Spleen (tissue), 11 donors: Measurements from ENCODE around the gene RAB40C. TPM values are rescaled to one million over a fixed set of nuclear protein-coding genes. Genes with fewer than 3 reads are reported as not detected.

ENCODE experiments used
- DNase-seq: peaks from one replicate; pipeline ENCODE4 v3.0.0-alpha.2; 2020
- H3K27ac ChIP-seq, 8 donors: fragments of 200-600 bp; sonication (generic) in 7 of 8; 1 replicate in 4 of 8; 2 replicates in 4 of 8; pipeline versions ENCODE4 v1.5.0 to v1.8.0; 2016 to 2021; ENCODE audit warnings: inconsistent platforms in 4 of 8, mild to moderate bottlenecking in 4 of 8, moderate library complexity in 1 of 8
- H3K27me3 ChIP-seq, 7 donors: fragments of 200-600 bp; sonication (generic) in 6 of 7; replicated peaks in 1 of 7; 1 replicate in 4 of 7; 2 replicates in 3 of 7; pipeline versions ENCODE4 v1.5.0 to v1.8.0; 2016 to 2021; ENCODE audit warnings: inconsistent platforms in 3 of 7, mild to moderate bottlenecking in 1 of 7
- H3K36me3 ChIP-seq, 6 donors: fragments of 200-600 bp; sonication (generic) in 5 of 6; 1 replicate in 4 of 6; 2 replicates in 2 of 6; pipeline versions ENCODE4 v1.5.0 to v1.8.0; 2016 to 2021; ENCODE audit warnings: inconsistent platforms in 2 of 6
- H3K4me1 ChIP-seq, 6 donors: fragments of 200-600 bp; sonication (generic) in 5 of 6; 1 replicate in 3 of 6; 2 replicates in 3 of 6; pipeline versions ENCODE4 v1.5.0 to v1.8.0; 2016 to 2021; ENCODE audit warnings: inconsistent platforms in 3 of 6
- H3K4me3 ChIP-seq, 8 donors: fragments of 200-600 bp; sonication (generic) in 7 of 8; 1 replicate in 4 of 8; 2 replicates in 4 of 8; pipeline versions ENCODE4 v1.5.0 to v1.8.0; 2016 to 2021; ENCODE audit warnings: inconsistent platforms in 4 of 8, mild to moderate bottlenecking in 4 of 8, moderate library complexity in 2 of 8
- H3K9me3 ChIP-seq, 8 donors: fragments of 200-600 bp; sonication (generic) in 7 of 8; 1 replicate in 4 of 8; 2 replicates in 4 of 8; pipeline versions ENCODE4 v1.5.0 to v1.8.0; 2016 to 2021; ENCODE audit warnings: inconsistent platforms in 4 of 8
- CTCF ChIP-seq, 11 experiments: fragments of 200-600 bp in 7 of 11; fragments of 450-650 bp in 4 of 11; sonication (generic) in 4 of 11; IDR thresholded peaks in 8 of 11; conservative IDR thresholded peaks in 3 of 11; 1 replicate in 7 of 11; 2 replicates in 4 of 11; pipeline versions ENCODE4 v1.4.0 to v1.8.0; 2016 to 2021; ENCODE audit warnings: antibody characterized with exemption in 11 of 11, inconsistent platforms in 4 of 11, mild to moderate bottlenecking in 1 of 11
- POLR2A ChIP-seq, 3 donors: fragments of 450-650 bp; IDR thresholded peaks; one replicate each; pipeline ENCODE4 v1.5.1; 2017; ENCODE audit warnings: antibody characterized with exemption in 3 of 3, mild to moderate bottlenecking in 1 of 3
- POLR2AphosphoS5 ChIP-seq, 3 donors: sonication (generic); formaldehyde crosslinking; IDR thresholded peaks; one replicate each; pipeline ENCODE4 v1.5.1; 2017; ENCODE audit warnings: antibody characterized with exemption in 3 of 3
- WGBS, 5 donors: extraction: QIAGEN DNeasy Blood & Tissue Kit in 3 of 5; methylation state at CpG; one replicate each; pipeline versions ENCODE4 v1.1.5 to v1.1.7; 2013 to 2018; 5-methylcytosine and 5-hydroxymethylcytosine counted together
- intact Hi-C: fragments of 100-400 bp; cut with DNase I; formaldehyde crosslinking; loops from one replicate; pipeline ENCODE4 v1.15.0; 2023; ENCODE audit warnings: low total_unique reads
- polyA plus RNA-seq, 3 donors: library from polyadenylated mRNA; stranded (reverse); fragments of 200-250 nt; gene quantifications; one replicate each; pipeline ENCODE4 v1.2.1, GENCODE V29; 2013
- total RNA-seq, 7 donors: library from RNA; depleted of rRNA in 3 of 7; stranded (reverse); fragments of >200 nt in 3 of 7; fragmentation: NEBNext Ultra II Directional in 4 of 7; extraction: Animal tissue kit (Norgen Biotek cat#: 25700) in 4 of 7; gene quantifications; one replicate each; pipeline versions ENCODE4 v1.1.0 to v1.2.1, GENCODE V29; 2016 to 2021
- donor health status: healthy with polysubstance abuse.
- donor health status: DM: no; HTN: no; CAD: no; lungs with moderate emphysema.
- donor health status: DM: no; HTN: no; CAD: no.
- donor health status: Bipolar disorder and iron deficiency.
- donor health status: healthy.
- donor health status: DM: no; HTN: no; CAD: no.
- donor health status: DM: yes; HTN: yes; CAD: no.

RAB40C gene
- total and polyA plus RNA-seq, 10 donors, result 8.1 to 21.6 (median 15.2) TPM

- 86 to 91% (median 89%) methylated on average over 14 to 32 of the region's 32 CpGs for WGBS, 5 donors
- no peak for TF ChIP-seq CTCF (IDR thresholded peaks at IDR 0.05 in 8 of 11, conservative IDR thresholded peaks at IDR 0.05 in 3 of 11)
- TF ChIP-seq POLR2A (IDR thresholded peaks at IDR 0.05), result no peak
- no peak for TF ChIP-seq POLR2AphosphoS5 (IDR thresholded peaks at IDR 0.05)
- DNase-seq, result no peak
These were observed 33.2 kb upstream of the RAB40C start for GRCh38 chr16:556474-557173.

GRCh38 chr16:557463-558297, 32.2 kb upstream of the RAB40C start:
- TF ChIP-seq CTCF (IDR thresholded peaks at IDR 0.05 in 8 of 11, conservative IDR thresholded peaks at IDR 0.05 in 3 of 11) (no peak), POLR2AphosphoS5 (IDR thresholded peaks at IDR 0.05) (no peak), POLR2A (IDR thresholded peaks at IDR 0.05) (no peak)
- intact Hi-C loops, result no loop called here
- Histone ChIP-seq H3K27ac (no peak overlapping the region), H3K36me3 (peaks cover 0 to 19% (median 14%) of the 10 kb centered on the region in 6 donors), H3K4me1 (peaks cover 0 to 32% (median 11%) of the 10 kb centered on the region in 6 donors), H3K27me3 (peaks cover 10 to 56% (median 37%) of the 10 kb centered on the region in 7 donors), H3K9me3 (no peaks in the 10 kb centered on the region), H3K4me3 (no peak overlapping the region)
- 62 to 84% (median 69%) methylated on average over 12 to 23 of the region's 23 CpGs for WGBS, 5 donors
- no peak for DNase-seq

More at GRCh38 chr16:556474-557173, 33.2 kb upstream of the RAB40C start:
- peaks cover 0 to 32% (median 11%) of the 10 kb centered on the region in 6 donors for H3K4me1 ChIP-seq
- no peak overlapping the region for H3K27ac ChIP-seq
- H3K4me3 ChIP-seq, result no peak overlapping the region
- peaks cover 10 to 49% (median 32%) of the 10 kb centered on the region in 7 donors for H3K27me3 ChIP-seq
- no peaks in the 10 kb centered on the region for H3K9me3 ChIP-seq
- H3K36me3 ChIP-seq, result peaks cover 0 to 30% (median 25%) of the 10 kb centered on the region in 6 donors
- intact Hi-C loops, result no loop called here

GRCh38 chr16:558298-559020, 31.4 kb upstream of the RAB40C start:
- TF ChIP-seq CTCF (IDR thresholded peaks at IDR 0.05 in 8 of 11, conservative IDR thresholded peaks at IDR 0.05 in 3 of 11) (no peak), POLR2A (IDR thresholded peaks at IDR 0.05) (no peak), POLR2AphosphoS5 (IDR thresholded peaks at IDR 0.05) (no peak)
- WGBS, 5 donors, result 40 to 61% (median 52%) methylated on average over 12 to 22 of the region's 22 CpGs
- peaks cover 10 to 56% (median 37%) of the 10 kb centered on the region in 7 donors for H3K27me3 ChIP-seq
- peaks cover 0 to 32% (median 11%) of the 10 kb centered on the region in 6 donors for H3K4me1 ChIP-seq
- H3K36me3 ChIP-seq, result peaks cover 0 to 11% (median 9%) of the 10 kb centered on the region in 6 donors
- intact Hi-C loops, result no loop called here
- H3K4me3 ChIP-seq, result no peak overlapping the region
- DNase-seq, result no peak
- H3K27ac ChIP-seq, result no peak overlapping the region
- no peaks in the 10 kb centered on the region for H3K9me3 ChIP-seq
